Body of pancreas (tissue), 4 donors: ENCODE data around the gene FPR2.

ENCODE experiments used
- POLR2A ChIP-seq, 3 donors: fragments of 450-650 bp; IDR thresholded peaks; one replicate each; pipeline ENCODE4 v1.6.1; 2016; ENCODE audit warnings: antibody characterized with exemption in 3 of 3, mild to moderate bottlenecking in 2 of 3
- TF ChIP-seq, protein P1 (sequence below), 7 experiments: fragments of 450-650 bp in 4 of 7; fragments of 200-600 bp in 3 of 7; sonication (generic) in 3 of 7; IDR thresholded peaks; one replicate each; pipeline ENCODE4 v1.5.1; 2016 to 2019; ENCODE audit warnings: antibody characterized with exemption in 7 of 7

DNA sequence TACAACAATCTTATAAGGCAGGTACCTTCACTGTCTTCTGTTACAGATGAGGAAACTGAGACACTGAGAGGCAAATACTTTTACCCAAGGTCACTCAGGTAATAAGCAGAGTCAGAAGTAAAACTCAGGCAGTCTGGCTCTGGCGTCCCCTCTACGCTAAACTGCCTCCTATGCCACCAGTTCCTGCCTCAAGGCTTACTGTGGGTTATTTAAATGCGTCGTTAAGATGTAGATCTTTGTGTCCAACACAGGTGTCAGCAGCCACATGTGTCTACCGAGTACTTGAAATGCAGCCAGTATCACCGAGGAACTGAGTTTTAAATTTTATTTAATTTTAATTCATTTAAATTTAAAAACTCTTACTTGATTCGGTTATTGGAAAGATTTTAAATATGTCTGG is 39.1 kb upstream of the FPR2 start:
- TF ChIP-seq, protein P1, sequence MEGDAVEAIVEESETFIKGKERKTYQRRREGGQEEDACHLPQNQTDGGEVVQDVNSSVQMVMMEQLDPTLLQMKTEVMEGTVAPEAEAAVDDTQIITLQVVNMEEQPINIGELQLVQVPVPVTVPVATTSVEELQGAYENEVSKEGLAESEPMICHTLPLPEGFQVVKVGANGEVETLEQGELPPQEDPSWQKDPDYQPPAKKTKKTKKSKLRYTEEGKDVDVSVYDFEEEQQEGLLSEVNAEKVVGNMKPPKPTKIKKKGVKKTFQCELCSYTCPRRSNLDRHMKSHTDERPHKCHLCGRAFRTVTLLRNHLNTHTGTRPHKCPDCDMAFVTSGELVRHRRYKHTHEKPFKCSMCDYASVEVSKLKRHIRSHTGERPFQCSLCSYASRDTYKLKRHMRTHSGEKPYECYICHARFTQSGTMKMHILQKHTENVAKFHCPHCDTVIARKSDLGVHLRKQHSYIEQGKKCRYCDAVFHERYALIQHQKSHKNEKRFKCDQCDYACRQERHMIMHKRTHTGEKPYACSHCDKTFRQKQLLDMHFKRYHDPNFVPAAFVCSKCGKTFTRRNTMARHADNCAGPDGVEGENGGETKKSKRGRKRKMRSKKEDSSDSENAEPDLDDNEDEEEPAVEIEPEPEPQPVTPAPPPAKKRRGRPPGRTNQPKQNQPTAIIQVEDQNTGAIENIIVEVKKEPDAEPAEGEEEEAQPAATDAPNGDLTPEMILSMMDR (IDR thresholded peaks at IDR 0.05), result no peak
- TF ChIP-seq POLR2A (IDR thresholded peaks at IDR 0.05), result no peak
